HG02678 (cell line): ENCODE data around the gene MAP4.
"Not testable (repeated sequence)": the region's sequence is repeated elsewhere in the genome, so short reads cannot be mapped to it uniquely, and the experiment has no call there.

Experiments used
- ATAC-seq: cut with Tn5 transposase; IDR thresholded peaks from one replicate; pipeline ENCODE4 v1.9.1; 2021; ENCODE audit warnings: mild to moderate bottlenecking, moderate library complexity; ENCODE audit not compliant: unreplicated experiment

Gene MAP4

GRCh38 chr3:47897954-47898353 is 118.3 kb downstream of the MAP4 start:
- ATAC-seq = no peak

GRCh38 chr3:47896736-47897135 is 119.5 kb downstream of the MAP4 start:
- ATAC-seq = no peak

DNA sequence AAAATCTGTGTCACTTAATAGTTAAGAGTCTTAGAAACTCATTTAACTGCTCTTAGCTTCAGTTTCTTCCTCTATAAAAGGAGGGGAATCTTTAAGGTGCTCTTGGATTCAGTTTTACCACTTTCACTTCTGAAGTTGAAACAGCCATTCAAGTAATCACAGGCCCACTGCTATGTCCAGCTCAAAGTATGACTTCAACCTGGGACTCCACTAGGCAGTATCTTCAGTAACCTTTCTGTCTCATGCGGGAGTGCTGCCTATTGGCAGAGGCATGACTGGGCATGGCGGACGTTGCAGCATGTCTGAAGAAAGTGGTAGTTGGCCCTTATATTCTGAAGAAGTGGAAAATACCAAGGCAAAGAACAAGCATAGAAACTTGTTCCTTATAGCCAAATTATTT is 121.0 kb downstream of the MAP4 start:
- ATAC-seq = no peak

DNA sequence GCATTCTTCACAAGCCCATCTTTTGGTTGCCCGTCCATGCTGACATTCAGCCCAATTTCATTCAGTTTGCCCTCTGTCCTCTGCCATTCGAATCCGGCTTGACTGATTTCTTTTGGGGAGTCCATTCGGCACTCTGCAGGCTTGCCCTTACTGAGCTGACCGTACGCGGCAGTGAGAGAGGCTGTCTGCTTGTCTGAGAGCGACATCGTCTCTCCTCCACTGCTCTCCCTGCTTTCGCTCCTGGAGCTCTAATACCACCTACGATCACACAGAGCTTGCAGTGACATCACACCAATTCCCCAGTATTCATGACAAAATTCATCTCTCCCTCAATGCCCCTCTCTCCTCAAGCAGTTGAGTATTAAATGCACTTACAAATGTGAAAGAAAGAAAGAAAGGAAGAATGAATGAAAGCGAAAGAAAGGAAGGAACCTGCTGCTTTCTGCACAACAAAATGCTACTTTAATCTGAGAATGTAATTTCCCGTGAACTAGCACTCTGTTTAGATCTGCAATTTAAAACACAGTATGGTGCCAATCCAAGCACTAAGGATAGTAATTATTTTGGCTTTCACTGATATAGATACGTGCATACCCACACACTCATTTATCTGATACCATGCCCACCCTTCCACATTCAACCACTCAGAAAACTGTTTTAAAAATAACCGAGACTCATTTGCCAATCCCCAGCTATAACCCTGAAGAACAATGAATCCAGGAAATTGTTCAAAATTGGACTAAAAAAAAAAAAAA is 123.8 kb downstream of the MAP4 start:
- no peak for ATAC-seq

DNA sequence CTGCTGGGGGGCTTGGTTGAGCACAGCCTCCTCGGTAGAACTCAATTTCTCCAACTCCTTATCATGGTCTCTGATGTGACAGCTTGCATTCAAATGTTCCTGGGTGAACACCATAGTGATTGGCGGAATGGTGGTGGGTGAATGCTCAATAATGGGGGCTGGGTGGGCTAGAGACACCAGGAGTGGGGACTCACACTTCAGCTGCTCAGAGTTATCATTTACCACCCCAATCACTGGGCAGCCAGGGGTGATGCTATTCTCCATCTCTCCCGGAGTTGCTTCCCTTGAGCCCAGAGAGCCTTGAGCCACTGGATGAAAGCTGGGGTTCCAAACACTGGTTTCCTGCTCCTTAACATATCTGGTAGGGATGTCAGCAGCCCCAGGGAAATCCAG is 124.6 kb downstream of the MAP4 start:
- no peak for ATAC-seq

- ATAC-seq = no peak
Measured at GRCh38 chr3:47890828-47891612, 125.2 kb downstream of the MAP4 start.

DNA sequence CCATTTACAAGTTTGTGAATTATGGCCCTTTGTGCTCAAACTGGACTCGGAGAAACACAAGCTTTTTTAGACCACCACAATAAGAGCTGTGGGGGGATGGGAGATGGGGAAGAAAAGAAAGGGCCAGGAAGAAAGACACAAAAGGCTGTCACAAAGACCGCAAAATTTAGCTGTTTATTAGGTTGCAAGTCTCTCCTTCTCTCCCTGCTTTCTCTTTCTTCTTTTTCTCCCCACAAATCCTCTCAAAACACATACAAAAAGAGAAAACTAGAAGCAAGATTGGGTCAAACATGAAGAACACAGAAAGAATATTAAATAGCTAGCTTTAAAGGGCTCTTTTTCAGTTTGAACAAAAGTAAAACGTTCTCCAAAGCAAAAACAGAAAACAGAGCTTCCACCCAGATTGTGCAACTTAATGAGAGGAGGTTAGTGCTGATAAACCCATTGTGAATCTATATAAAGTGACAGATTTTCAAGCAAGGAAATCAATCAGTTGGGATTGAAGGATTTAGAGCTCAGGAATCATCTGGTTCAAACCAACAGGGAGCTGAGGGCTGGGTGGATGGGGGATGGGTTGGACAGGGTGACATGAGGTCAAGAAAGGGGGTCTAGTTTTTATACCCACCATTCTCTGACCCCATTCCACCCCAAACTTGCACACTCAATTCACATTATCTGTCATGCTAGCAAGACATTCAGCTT is 125.9 kb downstream of the MAP4 start:
- ATAC-seq = no peak

DNA sequence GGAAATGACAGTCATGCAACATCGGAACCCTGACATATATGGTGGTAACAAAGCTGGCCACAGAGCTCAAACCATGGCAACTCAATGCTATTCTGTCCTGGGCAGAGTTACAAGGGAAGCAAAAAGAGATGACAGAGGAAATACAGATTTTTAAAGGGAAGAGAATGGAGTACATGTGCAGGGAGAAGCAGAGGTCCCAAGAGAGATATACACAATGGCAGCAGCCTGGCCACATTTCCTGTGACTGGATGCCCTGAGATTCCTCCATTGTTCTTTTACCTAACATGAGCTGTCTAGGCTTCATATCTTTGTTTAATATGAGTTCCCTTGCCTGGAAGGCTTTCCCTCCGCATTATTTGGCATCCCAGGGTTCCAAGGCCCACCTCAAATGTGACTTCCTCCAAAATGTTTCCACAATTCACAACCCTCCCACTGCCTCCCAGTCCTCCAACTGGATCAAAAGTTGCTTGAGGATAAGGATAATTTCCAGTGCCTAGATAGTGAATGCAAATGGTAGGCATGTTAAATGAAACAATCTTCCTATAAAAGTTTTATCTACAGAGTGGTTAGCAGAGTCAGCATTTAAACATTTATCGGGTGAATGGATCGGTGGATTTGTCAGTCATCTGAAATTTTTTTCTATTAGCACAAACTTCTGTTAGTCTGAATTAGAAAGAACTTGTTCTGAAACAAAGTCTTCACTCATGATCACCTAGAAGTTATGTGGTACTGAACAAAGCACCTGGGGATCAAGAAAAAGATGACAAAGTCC is 127.0 kb downstream of the MAP4 start:
- no peak for ATAC-seq

- not testable (repeated sequence) for ATAC-seq
Measured at GRCh38 chr3:47887991-47888390, 128.2 kb downstream of the MAP4 start.

DNA sequence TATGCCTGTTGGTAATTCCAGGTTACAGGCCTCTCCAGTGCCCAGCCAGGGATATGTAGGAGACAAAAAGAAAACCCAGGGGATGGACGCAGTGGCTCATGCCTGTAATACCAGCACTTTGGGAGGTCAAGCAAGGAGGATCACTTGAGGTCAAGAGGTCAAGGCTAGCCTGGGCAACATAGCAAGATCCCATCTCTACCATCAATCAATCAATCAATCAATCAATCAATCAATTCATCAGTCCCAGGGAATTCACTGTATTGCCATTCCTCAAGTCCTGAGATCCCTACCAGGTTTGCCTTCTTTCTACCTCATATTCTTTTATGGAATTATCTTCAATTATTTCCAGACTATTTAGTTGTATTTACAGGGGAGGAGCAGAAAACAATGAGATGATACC is 131.0 kb downstream of the MAP4 start:
- ATAC-seq = no peak

GRCh38 chr3:47884603-47885002 is 131.6 kb downstream of the MAP4 start:
- ATAC-seq = no peak

GRCh38 chr3:47882338-47882737 is 133.9 kb downstream of the MAP4 start:
- no peak for ATAC-seq

GRCh38 chr3:47877719-47878118 is 138.5 kb downstream of the MAP4 start:
- ATAC-seq = no peak

GRCh38 chr3:47877290-47877689 is 138.9 kb downstream of the MAP4 start:
- no peak for ATAC-seq

DNA sequence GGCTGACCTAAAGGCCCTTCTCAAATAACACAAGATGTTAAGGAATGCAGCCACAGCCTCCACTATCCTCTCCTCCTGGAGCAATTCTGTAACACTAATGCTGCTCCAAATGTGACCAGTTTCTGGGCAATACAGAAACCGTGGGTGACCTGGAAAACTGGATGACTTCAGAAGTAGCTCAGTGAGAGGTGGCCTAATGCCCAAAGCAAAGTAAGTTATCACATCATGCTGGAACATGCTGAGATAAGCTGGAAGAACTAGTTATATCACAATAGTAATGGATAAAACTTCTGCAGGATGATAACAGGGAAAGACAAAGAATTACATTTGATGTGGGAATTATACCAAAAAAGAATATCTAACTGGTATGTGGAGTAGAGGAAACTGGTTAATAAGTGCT is 141.3 kb downstream of the MAP4 start:
- ATAC-seq = no peak

DNA sequence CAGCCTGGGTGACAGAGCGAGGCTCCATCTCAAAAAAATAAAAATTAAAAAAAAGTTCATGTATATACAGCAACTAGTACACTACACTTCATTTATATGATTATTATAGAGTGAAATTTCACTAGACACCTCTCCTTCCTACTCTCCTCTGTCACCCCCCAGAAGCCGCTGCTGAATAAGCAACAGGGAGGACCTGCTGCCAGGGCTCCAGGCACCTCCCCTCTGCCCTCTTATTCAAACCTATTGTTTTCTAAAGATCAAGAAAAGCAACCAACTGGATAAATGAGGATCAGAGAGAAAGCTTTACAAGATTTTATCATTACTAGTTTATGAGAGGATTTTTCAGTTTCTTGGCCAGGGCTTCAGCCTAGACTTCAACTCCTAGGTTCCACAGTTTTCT is 141.8 kb downstream of the MAP4 start:
- ATAC-seq = no peak

GRCh38 chr3:47872916-47873315 is 143.3 kb downstream of the MAP4 start:
- no peak for ATAC-seq

DNA sequence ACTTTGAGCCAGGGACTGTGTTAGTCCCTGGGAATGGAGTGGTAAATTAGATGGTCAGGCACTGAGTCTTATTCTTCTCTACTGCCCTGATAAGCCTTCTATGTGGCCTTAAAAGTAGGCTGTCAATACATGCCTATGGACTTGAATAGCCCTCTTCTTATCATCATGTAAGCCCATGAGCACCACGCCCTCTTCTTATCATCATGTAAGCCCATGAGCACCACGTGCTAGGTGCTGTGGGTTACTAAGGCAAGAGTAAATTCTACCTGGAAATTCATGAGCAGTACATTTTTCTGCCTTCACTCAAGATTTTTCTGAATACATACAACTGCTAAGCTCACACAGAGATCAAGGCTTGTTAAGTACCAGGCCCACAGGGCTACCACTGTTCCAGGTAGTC is 144.8 kb downstream of the MAP4 start:
- no peak for ATAC-seq

DNA sequence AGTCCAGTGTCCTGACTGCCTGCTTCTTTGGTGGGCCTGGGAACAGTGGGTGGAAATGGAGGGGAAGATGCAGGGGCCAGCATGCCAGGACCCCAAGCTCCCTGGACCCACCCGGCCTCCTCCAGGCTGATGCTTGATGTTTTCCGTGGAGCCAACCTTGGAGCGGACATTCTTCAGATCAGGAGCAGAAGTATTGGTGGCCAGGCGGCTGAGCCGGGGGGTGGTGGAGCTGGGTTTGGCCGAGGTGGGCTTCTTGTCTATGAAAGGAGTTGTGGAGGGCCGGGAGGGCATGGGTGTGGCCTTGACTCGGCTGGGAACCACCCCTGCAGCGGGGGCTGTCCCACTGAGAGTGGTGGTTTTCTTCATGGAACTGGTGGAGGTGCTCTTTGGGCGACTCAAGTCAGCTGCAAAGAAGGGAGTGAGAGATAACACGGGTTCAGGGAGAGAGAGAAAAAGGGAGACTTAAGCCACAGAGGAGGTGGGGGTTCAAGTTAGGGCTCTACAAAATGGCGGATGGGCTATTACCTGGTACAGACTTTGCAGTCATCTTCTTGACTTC is 145.4 kb downstream of the MAP4 start:
- ATAC-seq = no peak

DNA sequence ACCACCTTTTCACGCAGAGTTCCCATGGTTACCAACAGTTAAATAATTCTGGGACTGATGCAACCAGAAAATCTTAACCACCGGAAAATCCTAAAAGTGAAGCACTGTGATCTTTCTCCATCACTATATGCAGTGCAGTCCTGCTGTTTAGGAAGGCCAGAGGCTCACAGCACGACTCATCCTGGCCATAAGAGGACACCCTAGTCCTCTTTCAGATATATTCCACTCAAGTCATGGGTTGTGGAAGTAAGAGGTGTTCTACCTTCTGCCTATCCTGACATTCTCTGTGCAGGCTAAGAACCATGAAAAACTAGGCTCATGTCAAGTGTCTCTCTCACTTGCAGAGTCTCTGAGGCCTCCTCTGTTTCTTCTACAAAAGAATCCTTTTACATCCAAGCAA is 146.1 kb downstream of the MAP4 start:
- no peak for ATAC-seq

DNA sequence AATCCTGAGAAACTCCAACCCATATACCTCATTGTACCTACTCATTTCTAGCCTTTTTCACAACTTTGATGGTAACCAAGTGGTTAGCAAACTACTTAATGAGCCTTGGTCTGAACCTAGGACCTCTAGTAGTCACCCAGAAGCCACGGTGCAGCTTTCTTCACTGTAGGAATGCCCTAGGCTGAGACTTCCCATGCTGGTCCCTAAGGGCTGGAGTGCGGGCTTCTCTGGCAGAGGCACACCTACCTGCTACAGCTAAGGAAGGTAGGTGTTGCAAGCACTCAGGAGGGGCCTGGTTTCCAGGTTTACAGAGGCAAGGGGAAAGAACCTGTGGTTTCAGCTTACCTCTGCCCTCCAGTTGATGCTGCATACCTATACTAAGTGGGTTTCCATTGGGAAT is 147.9 kb downstream of the MAP4 start:
- ATAC-seq = no peak
